NCI-H345 treated with DMSO at 0.1 percent for 48 hours (cell line): ENCODE results near the gene GPR15.
"Not testable (repeated sequence)": the region's sequence is repeated elsewhere in the genome, so short reads cannot be mapped to it uniquely, and the experiment has no call there.

ENCODE experiments used
- DNase-seq: peaks from one replicate; lab custom pipeline; 2025; ENCODE audit not compliant: unreplicated experiment; lab: John Stamatoyannopoulos, UW

GPR15 gene

GRCh38 chr3:98556164-98557130 is 24.7 kb downstream of the GPR15 start:
- no peak for DNase-seq

- no peak for DNase-seq
Observed at GRCh38 chr3:98557324-98558010, 25.7 kb downstream of the GPR15 start.

DNA sequence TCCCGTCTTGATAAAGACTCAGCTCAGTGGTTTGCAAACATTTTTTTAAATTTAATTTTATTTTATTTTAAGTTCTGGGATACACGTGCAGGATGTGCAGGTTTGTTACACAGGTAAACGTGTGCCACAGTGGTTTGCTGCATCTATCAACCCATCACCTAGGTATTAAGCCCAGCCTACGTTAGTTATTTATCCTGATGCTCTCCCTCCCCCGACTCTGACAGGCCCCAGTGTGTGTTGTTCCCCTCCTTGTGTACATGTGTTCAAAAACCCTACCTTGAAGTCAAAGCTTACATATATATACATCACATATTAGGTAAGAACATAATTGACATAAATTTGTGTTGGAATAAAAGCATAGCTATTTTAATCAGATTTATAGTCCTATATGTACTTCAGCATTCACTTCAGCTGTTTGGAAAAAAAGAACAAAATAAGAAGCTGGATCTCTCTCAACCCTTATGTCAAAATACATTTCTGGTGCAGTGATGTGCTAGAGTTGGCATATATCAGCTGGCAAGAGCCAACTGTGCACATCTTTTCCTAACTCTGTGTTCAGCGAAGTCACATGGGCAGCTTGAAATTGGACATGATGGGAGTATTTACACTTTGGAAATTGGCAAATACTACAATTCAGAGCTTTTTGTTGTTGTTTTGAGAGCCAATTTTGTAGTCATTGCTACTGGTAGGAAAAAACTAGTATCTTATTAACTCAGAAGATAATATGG is 26.5 kb downstream of the GPR15 start:
- no peak for DNase-seq

DNA sequence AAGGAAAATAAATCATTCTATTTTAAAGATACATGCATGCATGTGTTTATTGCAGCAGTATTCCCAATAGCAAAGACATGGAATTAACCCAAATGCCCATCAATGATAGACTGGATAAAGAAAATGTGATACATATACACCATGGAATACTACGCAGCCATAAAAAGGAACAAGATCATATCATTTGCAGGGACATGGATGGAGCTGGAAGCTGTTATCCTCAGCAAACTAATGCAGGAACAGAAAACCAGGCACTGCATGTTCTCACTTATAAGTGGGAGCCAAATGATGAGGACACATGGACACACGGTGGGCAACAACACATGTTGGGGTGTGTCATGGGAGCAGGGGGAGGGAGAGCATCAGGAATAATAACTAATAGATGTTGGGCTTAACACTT is 28.0 kb downstream of the GPR15 start:
- DNase-seq, result not testable (repeated sequence)

DNA sequence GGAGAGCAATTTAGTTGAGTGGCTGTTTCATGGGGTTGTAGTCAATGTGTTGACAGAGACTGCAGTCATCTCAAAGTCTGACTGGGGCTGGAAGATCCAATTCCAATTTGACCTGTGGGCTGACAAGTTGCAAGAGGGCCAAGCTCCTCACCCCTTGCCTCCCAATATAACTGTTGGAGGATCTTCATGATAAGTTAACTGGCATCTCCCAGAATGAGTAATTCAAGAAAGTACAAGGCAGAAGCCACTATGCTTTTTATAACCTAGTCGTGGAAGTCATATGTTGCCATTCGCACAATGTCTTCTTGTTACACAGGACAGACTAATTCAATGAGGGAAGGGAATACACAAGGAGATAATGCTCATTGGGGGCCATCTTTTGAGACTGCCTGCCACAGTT is 29.1 kb downstream of the GPR15 start:
- no peak for DNase-seq

GRCh38 chr3:98561727-98562521 is 30.1 kb downstream of the GPR15 start:
- DNase-seq, result no peak

DNA sequence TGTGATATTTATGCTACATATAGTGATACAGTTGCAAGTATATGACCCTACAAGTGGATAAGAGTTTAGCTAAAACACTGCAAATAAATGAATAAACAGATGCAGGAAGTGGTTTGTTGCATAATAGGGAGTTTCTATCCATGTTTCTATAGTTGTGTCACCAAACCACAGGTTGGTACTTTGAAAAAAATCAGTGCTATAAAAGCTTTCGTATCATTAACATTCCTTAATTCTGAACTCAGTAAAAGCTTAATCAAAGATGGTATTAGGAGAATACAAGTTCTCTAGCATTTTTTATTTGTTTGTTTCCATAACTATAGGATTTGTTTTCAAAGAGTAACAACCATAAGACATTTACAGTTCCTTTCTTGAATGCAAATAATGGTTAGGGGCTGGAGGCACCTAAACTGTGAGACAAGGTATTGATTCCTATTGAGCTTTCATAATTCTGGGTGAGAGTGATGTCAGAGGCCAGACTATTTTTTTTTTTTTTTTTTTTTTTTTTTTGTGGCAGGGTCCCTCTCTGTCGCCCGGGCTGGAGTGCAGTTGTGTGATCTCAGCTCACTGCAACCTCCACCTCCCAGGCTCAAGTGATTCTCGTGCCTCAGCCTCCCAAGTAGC is 32.0 kb downstream of the GPR15 start:
- DNase-seq, result no peak

DNA sequence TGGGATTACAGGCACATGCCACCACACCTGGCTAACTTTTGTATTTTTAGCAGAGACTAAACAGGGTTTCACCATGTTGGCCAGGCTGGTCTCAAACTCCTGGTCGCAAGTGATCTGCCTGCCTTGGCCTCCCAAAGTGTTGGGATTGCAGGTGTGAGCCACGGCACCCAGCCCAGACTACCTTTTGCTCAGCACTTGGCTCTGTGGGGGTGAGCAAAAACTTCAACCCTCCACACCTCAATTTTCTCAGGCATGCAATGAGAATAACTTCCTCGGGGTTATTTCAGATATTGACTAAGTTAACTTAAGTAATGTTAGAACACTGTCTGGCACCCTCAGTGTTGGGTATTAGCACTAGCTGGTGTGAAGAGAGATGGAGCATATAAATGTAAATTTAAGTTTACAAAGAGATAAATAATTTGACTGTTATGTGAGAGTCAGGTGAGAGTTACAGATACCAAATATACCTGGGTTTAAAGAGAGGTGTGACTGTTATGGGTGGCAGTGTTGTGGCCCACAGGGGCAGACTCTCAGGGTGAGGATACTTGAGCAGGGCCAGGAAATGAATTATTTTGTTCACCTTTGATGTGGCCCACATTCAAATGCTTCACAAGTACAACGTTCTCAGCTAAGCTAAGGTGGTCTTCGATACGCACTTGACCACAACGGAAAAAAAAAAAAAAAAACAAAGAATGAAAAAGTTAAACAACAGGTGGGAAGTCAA is 32.7 kb downstream of the GPR15 start:
- no peak for DNase-seq

- no peak for DNase-seq
Observed at GRCh38 chr3:98565237-98565643, 33.5 kb downstream of the GPR15 start.

DNA sequence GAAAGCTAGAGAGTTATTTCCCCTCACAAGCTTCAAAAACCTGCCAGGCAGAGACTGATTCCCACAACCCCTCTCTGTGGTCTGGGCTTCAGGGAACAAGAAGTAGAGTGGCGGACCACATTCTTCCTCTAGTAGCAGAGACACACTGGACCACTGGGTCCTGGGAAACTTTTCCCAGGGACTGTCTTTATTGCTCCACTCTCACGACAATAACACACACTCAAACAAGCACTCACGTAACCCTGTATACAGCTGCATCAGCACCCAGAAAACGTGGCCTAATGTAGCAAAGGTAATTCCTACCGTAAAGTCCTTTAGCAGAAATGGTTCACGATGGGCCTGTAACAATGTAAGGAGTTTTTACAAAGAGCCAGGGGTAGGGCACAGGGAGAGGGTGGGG is 34.1 kb downstream of the GPR15 start:
- DNase-seq, result no peak

GRCh38 chr3:98567666-98568270 is 36.0 kb downstream of the GPR15 start:
- DNase-seq, result no peak

DNA sequence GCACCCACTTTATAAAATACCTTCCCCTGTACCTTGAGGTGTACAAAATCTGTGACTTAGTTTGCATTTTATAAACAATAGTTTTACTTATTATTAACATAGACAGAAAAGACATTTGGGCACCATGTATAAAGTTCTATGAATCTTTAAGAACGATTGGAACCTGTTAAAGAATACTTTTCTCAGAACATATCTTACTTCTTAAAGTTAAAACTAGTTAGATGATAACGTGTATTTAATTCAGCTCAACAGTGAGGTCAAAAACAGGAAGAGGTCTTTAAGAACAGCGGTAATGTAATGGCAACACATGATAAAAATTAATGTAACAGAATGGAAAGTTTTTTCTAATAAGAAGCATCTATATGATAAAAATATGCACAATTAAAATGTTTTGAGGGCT is 36.6 kb downstream of the GPR15 start:
- no peak for DNase-seq

DNA sequence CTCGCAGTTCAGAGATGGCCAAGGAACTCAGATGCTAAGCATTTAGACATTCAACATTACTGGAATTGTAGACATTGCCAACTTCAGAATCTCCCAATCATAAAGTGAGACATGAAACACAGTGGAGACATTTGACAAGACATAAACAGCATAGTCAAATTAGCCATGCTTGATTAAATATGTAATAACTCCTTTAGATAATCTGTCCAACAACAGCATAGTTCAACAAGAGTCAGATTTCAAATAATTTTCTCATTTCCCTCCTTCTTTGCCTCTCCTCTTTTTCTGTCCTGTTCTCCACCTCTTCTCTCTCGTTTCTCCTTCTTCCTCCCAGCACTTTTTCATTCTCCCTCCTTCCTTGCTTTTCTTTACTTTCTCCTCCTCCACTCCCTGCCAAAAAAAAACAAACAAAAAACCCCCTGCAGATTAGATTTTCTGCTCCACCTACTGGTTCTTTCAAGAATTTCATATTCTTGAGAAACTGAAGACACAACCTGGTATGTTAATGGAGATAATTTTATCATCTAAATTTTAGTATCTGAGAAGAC is 41.5 kb downstream of the GPR15 start:
- no peak for DNase-seq

DNA sequence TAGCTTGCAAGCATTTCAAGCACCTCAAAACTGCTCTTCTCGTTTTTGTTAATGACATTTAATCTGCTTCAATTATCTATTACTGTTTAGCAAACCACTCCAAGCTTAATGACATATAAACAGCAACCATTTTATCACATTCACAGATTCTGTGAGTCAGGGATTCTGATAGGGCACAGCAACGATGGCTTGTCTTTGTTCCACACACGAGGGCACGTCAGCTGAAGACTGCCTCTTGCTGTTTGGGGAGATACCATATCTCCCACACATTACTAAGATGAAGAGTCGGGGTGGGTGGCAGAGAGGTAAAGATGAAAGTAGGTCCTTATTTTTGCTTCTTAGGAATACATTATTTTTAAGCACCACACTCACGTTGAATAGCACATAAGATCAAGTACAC is 42.4 kb downstream of the GPR15 start:
- DNase-seq, result no peak

DNA sequence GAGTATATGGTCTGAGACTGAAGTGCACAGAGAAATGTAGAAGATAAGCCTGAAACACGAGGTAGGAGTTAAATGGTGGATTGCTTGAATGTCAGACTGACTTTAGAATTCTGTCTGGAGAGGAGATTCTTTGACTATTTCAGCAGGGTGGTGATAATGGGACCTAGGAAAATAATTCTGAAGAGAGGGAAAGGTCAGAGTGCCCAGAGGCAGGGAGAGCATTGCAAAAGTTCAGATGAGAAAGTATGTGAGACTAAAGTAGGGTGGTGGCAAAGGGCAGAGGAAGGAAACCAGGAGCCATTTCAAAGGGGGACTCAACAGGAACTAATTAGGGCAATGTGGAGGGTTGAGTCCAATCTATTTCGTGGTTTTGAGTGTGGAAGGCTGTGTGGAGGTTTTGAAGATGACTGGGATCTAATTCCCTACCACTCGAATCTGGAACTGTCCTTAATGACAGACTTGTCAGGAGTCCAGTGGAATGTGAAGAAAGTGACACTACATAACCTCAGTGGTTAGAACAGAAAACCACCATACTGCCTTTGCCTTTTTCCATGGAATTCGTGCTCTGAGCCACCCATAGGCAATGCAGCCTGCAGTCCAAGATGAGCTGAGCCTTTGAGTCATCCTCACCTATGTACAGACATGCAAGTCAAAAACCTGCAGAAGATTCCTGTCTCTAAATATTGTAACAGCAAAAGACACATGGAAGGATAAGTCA is 45.6 kb downstream of the GPR15 start:
- DNase-seq, result no peak

DNA sequence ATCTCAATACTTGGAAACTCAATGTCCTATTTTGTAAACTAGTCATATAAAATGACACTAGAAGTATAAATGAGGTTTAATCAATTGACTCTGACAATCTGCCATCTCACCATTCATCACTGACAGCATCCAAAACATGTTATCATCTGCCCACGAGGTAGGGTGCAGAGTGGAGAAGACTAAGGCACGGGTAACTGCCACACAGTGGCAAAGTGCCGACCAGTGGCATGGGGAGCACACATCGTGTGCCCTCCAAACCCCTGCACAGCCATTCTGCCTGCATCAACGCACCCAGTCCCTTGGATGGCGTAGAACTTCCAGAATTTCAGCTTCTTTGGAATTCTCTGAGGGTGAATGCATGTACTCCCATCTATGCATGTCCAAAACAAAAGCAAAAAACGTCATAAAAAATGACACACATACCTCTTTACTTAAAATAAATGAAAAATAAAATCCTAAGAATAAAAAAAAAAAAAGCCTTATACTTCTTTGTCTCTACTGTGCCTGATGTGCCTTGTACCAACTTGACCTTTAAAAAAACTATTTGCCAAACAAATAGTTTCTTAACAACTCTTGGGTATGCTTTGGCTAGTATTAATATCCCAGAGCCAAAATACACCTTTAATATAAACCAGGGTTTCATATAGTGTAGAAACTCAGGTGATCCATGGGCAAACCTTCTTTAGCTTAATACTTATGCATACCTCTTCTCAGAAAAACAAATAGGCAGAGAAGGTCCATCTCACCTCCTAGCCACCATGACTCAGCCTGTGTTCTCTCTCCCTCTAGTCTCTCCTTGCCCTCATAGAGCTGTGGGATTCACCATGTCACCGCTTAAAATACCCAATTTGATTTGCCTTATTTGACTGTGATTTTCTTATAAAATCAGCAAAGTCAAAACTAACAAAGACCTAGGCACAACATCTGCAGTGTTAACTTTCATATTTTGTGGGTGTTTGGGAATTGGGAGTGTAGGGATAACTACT is 48.9 kb downstream of the GPR15 start:
- DNase-seq, result no peak

GRCh38 chr3:98581474-98581873 is 49.7 kb downstream of the GPR15 start:
- no peak for DNase-seq
